Sigmoid colon (tissue), 4 donors: Measurements from ENCODE around the gene IFNG.

Experiments used
- EP300 ChIP-seq, 4 donors: sonication (generic); formaldehyde crosslinking; IDR thresholded peaks; one replicate each; pipeline ENCODE4 v1.6.1; 2017; ENCODE audit warnings: antibody characterized with exemption in 4 of 4
- POLR2A ChIP-seq, 2 donors: fragments of 450-650 bp; IDR thresholded peaks; one replicate each; pipeline ENCODE4 v1.6.1; 2016; ENCODE audit warnings: antibody characterized with exemption in 2 of 2, mild to moderate bottlenecking in 2 of 2, moderate library complexity in 2 of 2
- POLR2AphosphoS5 ChIP-seq, 4 donors: sonication (generic); formaldehyde crosslinking; IDR thresholded peaks; one replicate each; pipeline ENCODE4 v1.6.1; 2017; ENCODE audit warnings: antibody characterized with exemption in 4 of 4
- TF ChIP-seq, protein P1 (sequence below), 4 experiments: fragments of 450-650 bp in 3 of 4; fragments of 200-600 bp in 1 of 4; IDR thresholded peaks; one replicate each; pipeline ENCODE4 v1.5.1; 2016 to 2019; ENCODE audit warnings: antibody characterized with exemption in 4 of 4, mild to moderate bottlenecking in 3 of 4, moderate library complexity in 2 of 4

DNA sequence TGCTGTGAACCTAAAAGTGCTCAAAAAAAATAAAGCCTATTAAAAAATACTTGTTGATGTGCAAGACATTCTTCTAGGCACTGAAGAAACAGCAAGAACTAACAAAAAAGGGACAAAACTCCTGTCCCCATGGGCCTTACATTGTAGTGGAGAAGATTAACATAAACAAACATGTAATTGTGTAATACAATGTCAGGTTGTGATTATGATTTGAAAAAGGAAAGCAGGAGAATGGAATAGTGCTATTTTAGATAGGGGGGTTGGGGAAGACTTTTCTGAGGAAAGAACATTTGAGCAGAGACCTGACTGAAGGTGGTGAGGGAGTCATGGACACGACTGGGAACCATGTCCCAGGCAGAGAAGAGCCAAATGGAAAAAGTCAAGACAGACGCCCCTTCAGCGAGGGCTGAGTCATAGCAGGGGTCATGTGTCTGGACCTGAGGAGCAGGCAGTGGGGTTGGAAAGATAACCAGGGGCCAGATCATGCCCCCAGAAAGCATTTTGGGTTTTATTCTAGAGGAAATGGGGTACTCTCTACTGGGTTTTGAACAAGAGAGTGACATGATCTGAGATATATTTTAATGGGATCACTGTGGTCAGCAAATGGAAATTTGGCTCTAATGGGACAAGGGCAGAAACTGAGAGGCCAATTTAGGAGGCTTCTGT lies 19.4 kb upstream of the IFNG start:
- TF ChIP-seq EP300 (IDR thresholded peaks at IDR 0.05) (no peak), POLR2A (IDR thresholded peaks at IDR 0.05) (no peak), POLR2AphosphoS5 (IDR thresholded peaks at IDR 0.05) (no peak)
- TF ChIP-seq, protein P1, sequence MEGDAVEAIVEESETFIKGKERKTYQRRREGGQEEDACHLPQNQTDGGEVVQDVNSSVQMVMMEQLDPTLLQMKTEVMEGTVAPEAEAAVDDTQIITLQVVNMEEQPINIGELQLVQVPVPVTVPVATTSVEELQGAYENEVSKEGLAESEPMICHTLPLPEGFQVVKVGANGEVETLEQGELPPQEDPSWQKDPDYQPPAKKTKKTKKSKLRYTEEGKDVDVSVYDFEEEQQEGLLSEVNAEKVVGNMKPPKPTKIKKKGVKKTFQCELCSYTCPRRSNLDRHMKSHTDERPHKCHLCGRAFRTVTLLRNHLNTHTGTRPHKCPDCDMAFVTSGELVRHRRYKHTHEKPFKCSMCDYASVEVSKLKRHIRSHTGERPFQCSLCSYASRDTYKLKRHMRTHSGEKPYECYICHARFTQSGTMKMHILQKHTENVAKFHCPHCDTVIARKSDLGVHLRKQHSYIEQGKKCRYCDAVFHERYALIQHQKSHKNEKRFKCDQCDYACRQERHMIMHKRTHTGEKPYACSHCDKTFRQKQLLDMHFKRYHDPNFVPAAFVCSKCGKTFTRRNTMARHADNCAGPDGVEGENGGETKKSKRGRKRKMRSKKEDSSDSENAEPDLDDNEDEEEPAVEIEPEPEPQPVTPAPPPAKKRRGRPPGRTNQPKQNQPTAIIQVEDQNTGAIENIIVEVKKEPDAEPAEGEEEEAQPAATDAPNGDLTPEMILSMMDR (IDR thresholded peaks at IDR 0.05) = no peak
